LHCN-M2 (cell line): ENCODE results near the gene TMEM170A. TPM values are rescaled to one million over a fixed set of nuclear protein-coding genes. Genes with fewer than 3 reads are reported as not detected.
"Not testable (repeated sequence)": the region's sequence is repeated elsewhere in the genome, so short reads cannot be mapped to it uniquely, and the experiment has no call there.

Experiments
- DNase-seq: peaks from one replicate; pipeline ENCODE4 v3.0.0-alpha.2; 2012; ENCODE audit warnings: low read depth
- total RNA-seq: library from RNA; depleted of rRNA; stranded (reverse); fragments of >200 nt; gene quantifications from 2 replicates; pipeline ENCODE4 v1.2.3, GENCODE V29; 2014

The TMEM170A gene
- total RNA-seq, 1 experiment from 2014 or later: 11.7 TPM

DNA sequence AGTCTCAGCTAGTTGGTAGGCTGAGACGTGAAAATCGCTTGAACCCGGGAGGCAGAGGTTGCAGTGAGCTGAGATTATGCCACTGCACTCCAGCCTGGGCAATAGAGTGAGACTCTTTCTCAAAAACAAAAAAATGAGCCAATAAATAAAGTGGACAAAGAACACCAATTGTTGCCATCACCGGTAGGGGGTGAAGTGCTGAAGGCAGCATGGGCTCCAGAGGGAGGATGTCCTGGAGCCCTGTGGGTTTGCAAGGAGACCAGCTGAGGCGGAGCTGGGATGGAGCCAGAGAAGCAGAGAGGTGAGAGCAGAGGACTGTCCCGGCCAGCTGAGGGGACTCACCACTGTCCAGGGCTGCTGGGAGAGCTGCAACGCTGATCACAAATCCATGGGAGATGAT lies 17.0 kb upstream of the TMEM170A start:
- DNase-seq: no peak

DNA sequence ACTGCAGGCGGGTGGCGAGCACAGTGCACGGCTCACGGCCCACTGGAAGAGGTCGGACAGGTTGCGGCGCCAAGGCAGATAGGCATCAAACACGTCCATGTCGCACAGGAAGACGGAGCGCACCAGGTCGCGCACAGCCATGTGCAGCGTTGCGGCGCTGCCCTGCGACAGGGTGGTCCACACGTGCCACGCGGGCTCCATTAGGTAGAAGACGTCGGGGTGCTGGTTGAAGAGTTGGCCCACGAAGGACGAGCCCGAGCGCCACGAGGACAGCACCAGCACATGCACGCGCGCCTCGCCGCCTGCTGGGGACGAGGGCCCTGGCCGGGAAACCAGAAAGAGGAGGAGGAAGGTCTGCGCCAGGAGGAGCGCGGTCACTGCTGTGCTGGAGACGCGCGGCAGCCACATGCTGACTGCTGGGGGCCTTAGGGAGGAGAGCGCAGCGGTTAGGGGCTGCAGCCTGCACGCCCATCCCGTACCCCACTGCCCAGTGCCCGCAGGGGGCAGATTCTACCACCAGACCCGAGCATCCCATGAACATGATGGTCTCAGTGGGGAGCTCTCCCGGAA lies 15.0 kb upstream of the TMEM170A start:
- no peak for DNase-seq

DNA sequence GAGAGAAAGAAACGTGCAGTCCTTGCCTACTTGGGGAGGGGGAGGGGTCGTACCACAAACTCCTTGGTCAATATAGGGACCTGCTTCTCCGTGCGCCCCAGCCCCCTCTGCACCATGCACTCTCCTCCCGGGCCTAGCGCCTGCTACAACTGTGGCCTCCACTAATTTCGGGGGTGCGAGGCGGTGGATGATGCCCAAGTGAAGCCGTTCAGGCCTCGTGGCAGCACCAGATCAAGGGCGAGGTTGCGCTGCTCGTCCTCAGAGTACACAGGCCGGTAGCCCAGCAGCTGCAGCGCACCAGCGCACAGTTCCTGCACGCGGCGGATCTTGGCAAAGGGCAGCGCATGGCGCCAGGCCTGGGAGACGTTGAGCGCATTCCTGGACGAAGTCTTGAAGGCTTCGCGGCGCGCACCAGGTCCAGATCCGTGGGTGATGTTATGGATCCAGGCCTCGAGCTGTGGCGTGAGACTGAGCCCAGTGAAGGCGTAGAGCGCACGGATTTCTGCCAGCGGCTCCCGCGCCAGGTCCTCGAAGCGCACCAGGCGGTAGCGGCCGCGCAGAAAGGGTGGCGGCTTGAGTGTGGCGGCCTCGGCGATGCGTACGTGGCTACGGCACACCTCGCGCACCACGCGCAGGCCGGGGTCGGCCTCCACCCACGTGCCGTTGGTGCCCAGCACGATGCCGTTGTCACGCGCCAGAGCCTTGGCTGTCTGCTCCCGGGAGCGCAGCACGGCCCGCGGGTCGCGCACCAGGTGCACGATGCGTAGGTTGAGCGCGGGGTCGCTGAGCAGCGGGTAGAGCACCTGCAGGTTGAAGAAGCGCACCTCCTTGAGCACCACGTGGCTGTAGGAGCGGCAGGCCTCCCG lies 14.2 kb upstream of the TMEM170A start:
- no peak for DNase-seq

DNA sequence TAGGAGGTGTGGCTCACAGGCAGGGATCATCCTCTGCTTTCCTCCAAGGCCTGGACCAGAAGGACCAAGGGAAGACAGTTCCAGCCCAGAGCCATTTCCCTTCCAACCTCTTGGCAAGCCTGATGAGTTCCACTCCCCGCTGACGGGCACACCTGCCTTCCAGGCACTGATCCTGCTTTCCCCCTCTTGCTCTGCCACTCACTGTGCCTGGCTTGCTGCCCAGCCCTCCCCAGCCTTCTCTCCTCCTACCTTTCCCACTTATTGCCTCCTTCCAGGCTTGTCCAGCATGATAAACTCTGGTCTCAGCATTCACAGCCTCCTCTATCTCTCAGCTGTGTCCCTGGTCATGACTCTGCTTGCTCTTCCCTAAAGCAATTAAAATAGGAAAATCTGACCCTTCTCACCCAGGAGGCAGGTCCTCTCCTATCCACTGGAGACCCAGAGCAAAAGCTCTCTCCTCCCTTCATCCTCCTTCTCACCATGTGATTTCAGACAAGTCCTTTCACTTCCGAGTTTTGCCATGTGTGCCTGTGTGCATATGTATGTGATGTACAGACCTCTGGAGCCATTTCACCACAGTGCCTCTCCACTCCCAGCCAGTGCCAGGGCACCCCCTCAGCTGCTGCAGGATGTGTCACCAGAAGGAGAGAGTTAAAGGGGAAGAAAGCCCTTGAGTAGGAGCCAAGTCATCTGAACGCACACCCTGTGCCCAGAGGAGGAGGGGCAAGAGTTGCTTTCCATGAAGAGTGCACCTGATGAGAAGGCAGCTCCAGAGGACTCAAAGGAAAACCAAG lies 13.4 kb upstream of the TMEM170A start:
- DNase-seq: peak; percentile 24

DNA sequence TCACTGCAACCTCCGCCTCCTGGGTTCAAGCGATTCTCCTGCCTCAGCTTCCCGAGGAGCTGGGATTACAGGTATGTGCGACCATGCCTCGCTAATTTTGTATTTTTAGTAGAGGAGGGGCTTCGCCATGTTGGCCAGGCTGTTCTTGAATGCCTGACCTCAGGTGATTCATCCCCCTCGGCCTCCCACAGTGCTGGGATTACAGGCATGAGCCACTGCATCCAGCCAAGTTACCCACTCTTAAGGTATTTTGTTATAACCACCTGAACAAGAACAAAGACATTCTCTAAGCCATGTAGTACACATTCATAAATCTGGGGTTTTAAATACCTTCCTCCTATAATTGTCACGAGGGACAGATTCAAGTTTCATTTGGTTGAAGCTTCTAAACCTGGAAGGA lies 12.3 kb upstream of the TMEM170A start:
- DNase-seq: no peak

DNA sequence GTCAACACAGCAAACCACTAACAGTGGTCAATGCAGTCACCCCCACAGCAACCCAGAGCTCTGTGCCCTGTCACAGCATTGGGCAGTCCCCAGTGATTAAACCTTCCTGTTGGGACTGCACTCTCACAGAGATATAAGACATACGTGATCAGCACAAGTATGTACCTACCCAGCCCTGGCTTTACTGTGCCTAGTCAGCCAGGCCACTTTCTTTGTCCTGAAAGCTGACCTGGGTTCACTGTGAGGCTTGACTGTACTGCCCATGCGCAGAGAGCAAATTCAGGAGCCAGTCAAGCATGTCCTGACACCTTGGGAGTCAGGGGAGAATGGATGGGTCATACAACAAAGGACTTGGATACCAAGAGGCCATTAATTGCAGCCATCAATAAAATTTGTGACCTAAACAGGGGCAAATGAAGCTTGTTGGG lies 10.9 kb upstream of the TMEM170A start:
- DNase-seq: no peak

DNA sequence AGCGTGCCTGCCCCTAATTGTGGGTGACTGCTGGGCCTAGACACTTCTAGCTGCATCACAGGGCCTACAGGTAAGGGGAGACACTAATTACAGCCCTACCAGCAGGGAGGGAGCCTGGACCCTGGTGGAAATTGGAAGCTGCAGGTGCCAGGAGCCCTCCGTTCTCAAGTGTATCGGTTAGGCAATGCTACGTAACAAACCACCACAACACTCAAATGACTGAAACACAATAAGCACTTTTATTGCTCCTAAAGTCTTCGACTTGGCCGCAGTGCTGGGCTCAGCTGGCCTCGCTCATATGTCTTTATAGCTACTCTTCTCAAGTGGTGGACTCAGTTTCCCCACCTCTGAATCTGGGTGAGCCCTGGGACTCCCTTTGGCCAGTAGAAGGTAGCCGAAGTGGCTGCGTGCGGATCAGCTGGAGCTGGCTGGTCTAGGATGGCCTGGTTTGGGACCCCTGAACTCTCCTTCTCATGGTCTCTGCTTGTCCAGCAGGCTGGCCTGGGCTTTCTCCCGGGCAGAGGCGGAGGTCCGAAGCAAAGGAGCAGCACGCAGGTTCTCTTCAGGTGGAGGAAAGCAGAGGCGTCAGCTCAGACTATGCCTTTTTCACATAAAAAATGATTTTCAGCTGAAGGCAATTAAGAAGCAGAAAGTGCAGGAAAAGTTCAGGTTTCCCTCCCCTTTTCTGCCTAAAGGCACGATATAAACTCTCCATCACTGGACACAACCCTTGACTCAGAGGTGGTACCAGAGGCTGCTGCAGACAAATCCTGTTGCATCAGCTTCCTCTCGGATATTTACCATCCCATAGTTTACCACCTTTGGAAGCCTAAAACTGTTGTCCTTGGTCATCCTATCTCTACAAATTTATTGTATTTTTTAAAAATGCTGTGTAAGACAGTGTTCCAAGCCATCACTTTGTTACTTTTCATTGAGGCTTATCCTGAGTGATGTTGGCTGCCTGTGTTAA lies 8.7 kb upstream of the TMEM170A start:
- no peak for DNase-seq

DNA sequence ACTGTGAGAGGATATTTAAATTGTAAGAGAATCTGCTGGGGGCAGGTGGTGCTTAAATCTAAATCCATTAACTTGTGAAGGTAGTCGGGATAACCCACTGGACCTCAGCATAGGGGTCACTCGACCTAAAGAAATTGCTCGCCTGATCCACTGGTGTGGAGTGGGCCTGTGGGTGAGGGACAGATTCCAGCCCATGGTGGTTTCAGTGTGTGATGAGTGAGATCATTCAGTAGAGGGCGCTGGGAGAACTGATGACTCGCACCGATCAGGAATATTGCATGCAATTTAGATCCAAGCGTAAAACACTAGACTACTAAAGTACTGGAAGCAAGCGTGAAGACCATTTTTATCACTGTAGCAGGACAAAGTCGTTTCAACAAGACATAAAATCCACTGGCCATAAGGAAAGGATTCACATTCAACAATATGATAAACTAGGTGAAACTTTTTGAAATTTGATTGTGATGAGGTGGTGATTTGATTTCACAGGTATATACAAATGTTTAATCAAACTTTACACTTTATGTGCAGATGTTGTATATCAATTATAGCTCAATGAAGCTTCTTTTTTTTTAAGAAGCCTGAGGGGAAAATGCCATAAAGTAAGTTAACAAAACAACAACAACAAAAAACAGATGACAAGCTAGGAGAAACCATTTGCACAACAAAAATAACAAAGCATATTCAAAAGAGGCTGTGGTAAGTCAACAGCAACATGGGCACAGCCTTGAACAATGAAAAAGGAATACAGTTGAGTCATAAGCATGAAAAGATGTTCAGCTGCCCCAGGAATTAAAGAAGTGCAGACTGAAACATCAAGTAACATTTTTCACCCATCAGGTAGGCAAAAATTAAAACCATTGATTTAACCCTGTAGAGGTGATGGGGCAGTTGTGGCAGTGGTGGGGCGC lies 7.5 kb upstream of the TMEM170A start:
- peak; percentile 64 for DNase-seq

DNA sequence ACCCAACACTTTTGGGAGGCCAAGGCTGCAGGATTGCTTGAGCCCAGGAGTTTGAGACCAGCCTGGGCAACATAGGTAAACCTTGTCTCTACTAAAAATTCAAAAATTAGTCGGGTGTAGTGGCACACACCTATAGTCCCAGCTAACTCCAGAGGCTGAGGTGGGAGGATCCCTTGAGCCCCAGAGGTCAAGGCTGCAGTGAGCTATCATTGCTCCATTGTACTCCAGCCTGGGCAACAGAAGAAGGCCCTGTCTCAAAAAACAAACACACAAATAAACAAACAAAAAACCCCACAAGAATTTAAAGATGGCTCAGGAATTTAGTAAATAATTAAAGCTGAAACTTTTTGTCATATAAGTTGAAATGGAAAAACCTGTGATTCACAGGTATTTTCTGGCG lies 2.3 kb upstream of the TMEM170A start:
- no peak for DNase-seq

DNA sequence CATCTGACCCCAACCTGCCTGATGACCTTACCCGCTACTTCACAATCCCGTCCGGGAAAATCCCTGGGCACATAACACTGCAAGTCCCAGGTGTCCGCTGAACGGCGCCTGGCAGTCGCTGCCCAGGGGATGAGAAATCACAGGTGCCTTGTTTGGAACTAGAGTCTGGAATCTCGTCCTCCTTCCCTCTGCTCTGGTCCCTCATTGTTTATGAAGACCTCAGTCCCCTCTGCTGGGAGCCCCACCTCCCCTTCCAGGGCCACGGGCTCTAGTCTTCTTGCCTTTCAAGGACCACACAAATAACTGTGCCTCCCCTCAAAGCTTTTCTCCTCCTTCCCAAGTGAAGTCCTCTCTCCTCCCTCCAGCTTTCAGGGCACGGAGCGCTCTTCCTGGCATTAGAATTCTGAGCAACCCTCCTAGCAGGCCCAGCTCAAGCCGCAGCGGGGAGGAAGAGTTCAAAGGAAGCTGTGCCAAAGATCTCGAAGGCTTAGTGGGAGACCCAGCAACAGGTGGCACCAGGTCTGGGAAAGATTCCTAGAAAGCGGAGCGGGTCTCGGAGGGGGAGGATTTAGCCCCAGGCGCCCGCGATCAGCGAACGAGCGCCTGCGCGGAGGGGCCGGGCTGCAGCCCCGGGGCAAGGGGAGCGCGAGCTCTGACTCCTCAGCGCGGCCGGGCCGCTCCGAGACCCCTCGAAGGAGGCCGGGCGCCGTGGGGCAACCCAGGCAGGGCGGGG lies 934 bp downstream of the TMEM170A start:
- peak; percentile 80 for DNase-seq

DNA sequence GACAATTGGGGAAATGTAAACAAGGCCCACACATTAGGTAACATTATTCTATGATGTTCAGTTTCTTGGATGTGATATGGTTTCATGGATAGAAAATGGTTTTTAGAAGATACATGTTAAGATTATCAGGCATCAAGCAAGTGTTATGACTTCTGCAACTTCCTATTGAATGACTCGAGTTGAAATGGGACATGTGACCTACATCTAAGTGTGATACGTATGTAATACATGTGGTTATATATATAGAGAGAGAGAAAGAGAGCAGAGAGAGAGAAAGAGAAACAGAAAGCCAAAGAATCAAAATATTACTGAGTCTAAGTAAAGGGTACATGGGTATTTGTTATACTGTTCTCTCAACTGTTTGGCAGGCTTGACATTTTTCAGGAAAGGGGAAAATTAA lies 1.7 kb downstream of the TMEM170A start:
- DNase-seq: no peak

DNA sequence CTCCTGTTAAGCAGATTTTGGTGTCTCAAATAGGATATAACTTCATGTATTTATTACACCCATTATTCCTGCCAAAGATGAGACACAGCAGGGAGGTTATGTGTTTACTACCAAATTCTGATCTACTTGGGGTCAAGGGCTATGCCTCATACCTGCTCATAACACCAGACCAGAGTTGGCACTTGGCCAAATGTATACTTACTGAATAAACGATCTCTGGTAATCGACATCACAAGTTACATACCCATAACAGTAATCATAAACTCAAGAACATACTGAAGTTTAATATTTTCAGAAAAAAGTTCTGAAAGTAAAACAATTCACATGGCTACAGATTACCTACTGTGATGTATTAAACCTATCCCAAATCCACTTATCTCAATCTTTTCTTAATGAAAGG lies 2.9 kb downstream of the TMEM170A start:
- no peak for DNase-seq

DNA sequence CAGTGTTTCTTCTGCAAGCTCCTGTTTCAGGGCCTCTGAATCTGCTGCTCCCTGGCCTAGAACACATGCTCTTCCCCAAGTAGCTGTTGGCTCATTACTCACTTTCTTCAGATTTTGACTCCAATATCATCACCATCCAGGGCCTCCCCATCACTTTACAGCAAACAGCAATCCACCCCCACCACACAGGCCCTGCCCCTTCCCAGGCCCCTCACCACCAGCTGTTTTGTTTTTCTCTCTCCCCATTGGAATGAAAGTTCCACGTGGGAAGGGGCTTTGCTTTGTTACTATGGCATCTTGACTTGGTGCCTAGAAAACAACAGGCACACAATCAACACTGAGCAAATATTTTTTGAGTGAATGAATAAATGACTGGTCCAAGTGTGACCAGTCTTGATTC lies 4.0 kb downstream of the TMEM170A start:
- peak; percentile 85 for DNase-seq

DNA sequence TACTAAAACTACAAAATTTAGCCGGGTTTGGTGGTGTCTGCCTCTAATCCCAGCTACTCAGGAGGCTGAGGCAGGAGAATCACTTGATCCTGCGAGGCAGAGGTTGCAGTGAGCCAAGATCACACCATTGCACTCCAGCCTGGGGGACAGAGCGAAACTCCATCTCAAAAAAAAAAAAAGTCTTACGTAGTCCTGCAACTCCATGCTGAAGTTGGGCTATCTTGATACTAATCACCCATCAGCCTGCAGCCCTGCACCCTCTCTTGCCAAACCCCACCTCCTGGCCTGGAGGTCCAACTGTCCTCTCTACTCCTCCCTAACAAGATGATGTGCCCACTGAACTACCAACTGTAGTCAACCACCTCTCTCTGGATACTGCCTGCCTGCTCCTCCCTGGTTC lies 4.8 kb downstream of the TMEM170A start:
- no peak for DNase-seq

DNA sequence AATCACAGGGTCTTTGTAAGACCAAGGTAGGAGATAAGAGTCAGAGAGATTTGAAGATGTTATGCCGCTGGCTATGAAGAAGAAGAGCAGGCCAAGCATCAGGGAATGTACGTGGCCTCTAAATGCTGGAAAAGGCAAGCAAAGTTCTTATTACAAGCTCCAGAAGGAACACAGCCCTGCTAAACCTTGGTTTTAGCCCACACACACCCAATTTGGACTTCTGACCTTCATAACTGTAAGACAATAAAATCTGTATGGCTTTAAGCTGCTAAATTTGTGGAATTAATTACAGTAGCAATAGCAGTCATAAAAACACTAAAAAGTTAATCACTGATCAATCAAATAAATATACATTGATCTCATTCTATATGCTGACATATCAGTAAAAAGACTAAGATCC lies 6.0 kb downstream of the TMEM170A start:
- no peak for DNase-seq

DNA sequence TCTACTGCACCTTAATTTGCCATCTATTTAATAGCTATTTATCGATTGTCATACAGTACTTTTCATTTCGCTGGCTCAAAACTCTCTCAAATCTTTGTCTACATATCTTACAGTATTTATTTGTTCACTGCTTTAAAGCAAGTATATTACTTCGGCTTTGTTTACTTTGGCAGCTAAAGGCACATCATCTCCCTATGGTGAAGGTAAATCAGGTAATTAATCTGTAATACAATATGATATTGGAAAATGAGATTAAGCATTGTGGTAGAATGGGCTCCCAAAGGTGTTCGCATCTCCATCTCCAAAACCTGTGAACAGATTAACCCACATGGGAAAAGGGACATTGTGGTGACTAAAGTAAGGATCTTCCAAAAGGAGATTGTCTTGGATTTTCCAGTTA lies 6.5 kb downstream of the TMEM170A start:
- no peak for DNase-seq

DNA sequence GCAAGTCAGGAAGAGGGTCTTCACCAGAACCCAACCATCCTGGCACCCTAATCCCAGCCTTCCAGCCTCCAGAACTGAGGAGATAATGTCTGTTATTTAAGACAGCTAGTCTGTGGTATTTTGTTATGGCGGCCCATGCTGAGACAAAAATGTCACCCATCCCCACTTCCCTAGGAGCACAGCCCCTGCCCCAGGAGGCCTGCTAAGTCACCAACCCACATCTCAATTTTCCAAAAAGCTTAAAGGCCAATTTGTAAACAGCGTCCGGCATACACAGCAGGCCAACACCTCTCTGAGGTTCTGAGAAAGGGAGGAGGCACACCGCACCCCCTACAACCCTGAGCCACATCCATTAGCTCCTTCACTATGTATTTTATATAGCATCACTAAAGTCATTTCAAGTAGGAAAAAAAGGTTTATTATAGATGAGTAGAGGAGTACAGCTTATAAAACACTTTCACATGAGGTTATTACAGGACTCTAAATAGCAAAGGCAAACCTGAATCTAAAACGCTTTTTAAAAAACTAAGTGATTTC lies 6.9 kb downstream of the TMEM170A start:
- no peak for DNase-seq

DNA sequence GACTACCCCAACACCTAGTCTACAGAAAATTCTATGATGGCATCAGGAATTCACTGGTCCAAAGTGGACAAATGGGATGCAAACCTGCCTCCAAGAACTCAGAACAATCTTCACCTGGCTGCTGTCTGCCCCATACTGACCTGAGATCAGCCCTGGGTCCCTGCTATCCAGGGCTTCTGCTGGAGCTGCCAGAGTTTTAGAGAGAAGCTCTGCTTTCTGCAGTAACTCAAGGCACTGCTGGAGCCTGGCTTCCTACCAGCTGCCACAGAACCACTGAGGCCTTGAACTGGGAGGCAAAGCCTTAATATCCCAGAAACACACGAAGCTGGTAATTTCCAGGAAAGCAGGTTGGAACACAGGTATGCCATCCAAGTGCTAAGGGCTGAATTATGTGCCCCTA lies 7.5 kb downstream of the TMEM170A start:
- DNase-seq: no peak

DNA sequence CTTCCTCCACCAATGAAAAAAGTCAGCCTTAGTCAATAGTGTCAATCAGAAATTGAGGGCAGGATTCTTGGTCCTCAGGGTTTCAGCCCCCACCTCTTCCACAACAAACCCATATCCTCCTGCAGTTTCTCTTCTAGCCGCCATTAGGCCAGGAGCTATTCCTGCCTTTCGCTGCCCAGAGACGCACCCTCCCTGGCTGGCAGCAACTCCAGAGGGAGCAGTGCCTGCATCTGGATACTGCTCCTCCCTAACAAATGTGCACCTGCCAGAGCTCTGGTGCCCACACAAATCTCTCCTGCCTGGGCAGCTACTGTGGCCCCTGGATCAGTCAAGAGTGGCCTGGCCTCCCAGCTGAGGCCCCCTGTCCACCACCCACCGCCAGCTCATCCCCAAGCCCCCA lies 8.0 kb downstream of the TMEM170A start:
- DNase-seq: not testable (repeated sequence)
